SU-DHL-6 (cell line): Measurements from ENCODE around the gene COL23A1.

Source experiments
- EZH2phosphoT487 ChIP-seq: fragments of 200-600 bp; sonication (generic), shearing (Covaris generic); conservative IDR thresholded peaks from 2 replicates; pipeline ENCODE4 v1.6.1; 2018; ENCODE audit warnings: mild to moderate bottlenecking, antibody characterized with exemption, low read length, moderate library complexity, mixed read lengths
- TF ChIP-seq, protein P1 (sequence below): fragments of 200-600 bp; sonication (generic); IDR thresholded peaks from one replicate; pipeline ENCODE4 v1.5.1; 2017; ENCODE audit warnings: antibody characterized with exemption, mild to moderate bottlenecking, low read length, moderate library complexity; ENCODE audit not compliant: insufficient read depth, poor library complexity, severe bottlenecking

DNA sequence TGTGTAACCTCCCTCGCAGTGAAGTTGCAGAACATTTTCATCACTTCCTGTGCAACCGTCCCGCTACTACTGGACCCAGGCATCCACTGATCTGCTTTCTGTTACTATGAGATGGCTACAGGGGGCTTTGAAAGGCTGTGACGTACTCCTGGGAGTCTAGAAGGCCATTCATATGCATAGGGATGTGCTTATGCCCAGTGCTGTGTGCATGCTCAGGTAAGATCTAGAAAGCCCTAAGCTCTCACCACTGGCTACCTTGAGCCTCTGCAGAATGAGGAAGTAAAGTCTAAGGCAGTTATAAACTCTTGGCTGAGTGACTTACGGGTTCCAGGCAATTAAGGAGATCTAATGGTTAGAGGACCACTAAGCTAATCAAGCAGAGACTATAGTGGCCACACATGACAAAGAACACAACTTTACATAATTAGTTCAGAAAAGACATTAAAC is 374.1 kb downstream of the COL23A1 start:
- TF ChIP-seq, protein P1, sequence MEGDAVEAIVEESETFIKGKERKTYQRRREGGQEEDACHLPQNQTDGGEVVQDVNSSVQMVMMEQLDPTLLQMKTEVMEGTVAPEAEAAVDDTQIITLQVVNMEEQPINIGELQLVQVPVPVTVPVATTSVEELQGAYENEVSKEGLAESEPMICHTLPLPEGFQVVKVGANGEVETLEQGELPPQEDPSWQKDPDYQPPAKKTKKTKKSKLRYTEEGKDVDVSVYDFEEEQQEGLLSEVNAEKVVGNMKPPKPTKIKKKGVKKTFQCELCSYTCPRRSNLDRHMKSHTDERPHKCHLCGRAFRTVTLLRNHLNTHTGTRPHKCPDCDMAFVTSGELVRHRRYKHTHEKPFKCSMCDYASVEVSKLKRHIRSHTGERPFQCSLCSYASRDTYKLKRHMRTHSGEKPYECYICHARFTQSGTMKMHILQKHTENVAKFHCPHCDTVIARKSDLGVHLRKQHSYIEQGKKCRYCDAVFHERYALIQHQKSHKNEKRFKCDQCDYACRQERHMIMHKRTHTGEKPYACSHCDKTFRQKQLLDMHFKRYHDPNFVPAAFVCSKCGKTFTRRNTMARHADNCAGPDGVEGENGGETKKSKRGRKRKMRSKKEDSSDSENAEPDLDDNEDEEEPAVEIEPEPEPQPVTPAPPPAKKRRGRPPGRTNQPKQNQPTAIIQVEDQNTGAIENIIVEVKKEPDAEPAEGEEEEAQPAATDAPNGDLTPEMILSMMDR = no peak
- TF ChIP-seq EZH2phosphoT487 = no peak
